ENCODE measurements around the gene RAP1GAP2. TPM values are rescaled to one million over a fixed set of nuclear protein-coding genes. Genes with fewer than 3 reads are reported as not detected.

Gene RAP1GAP2
- total RNA-seq, 1 donor from 2014 or later, result 8.6 TPM

DNA sequence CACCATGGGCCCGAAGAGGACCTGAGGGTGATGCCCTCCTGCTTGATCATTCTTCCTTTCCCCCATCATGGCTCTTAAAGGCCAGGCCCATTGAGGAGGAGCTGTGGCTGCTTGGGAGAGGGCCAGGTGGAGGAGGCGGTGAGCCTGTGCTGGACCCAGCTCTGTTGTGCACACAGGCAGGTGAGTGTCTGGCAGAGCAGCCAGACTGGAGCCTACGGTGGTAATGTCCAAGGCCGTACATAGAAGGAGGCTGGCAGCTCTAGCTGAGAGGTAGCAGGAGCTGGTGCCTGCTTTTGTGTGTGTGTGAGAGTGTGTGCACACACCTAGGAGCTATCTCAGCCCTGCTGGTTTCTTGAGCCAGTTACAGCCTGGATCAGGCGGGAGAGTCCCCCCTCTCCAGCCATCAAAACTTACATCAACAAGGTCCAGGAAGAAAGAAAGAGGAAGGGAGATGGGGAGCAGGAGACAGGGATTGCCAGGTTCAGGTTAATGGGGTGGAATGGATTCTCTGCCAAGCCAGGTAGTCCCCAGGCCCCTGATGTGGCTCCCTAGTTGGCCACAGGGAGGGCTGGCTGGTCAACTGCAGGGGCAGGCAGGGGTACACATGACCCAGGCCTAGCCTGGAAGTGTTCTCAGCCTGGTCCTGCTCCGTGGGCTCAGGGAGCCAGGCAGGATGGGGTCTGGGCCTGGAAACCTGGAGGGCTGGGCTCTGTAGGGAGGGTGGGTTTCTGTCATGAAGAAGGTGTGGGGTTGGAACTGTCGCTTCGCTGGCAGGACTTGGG, 107.1 kb downstream of the RAP1GAP2 start:
- H3K27me3 Mint-ChIP-seq (ENCODE audit: low read depth, unreplicated experiment), result peaks cover 8% of the 10 kb centered on the region
- Histone ChIP-seq H3K27ac (ENCODE audit: low read depth, low read length) (no peak overlapping the region), H3K36me3 (ENCODE audit: insufficient read depth, low read length) (no peaks in the 10 kb centered on the region), H3K4me3 (ENCODE audit: insufficient read depth, low read depth, low read length) (no peak overlapping the region), H2AFZ (ENCODE audit: low read depth, low read length) (no peak overlapping the region), H3K4me2 (ENCODE audit: low read length) (no peak overlapping the region), H3K27me3 (ENCODE audit: insufficient read depth, low read length) (peaks cover 3% of the 10 kb centered on the region), H3K79me2 (ENCODE audit: insufficient read depth, low read length) (no peaks in the 10 kb centered on the region), H3K9me3 (ENCODE audit: insufficient read depth, low read depth, low read length) (no peaks in the 10 kb centered on the region), H4K20me1 (ENCODE audit: insufficient read depth, low read length) (no peaks in the 10 kb centered on the region), H3K9ac (ENCODE audit: low read length) (no peak overlapping the region), H3K4me1 (ENCODE audit: insufficient read depth, low read length) (peaks cover 2% of the 10 kb centered on the region)
- DNase-seq (ENCODE audit: low read depth), result no peak
- FAIRE-seq, result no peak
- TF ChIP-seq EZH2 (IDR thresholded peaks at IDR 0.05; ENCODE audit: insufficient read depth, low read length), result no peak
- TF ChIP-seq, protein P1, sequence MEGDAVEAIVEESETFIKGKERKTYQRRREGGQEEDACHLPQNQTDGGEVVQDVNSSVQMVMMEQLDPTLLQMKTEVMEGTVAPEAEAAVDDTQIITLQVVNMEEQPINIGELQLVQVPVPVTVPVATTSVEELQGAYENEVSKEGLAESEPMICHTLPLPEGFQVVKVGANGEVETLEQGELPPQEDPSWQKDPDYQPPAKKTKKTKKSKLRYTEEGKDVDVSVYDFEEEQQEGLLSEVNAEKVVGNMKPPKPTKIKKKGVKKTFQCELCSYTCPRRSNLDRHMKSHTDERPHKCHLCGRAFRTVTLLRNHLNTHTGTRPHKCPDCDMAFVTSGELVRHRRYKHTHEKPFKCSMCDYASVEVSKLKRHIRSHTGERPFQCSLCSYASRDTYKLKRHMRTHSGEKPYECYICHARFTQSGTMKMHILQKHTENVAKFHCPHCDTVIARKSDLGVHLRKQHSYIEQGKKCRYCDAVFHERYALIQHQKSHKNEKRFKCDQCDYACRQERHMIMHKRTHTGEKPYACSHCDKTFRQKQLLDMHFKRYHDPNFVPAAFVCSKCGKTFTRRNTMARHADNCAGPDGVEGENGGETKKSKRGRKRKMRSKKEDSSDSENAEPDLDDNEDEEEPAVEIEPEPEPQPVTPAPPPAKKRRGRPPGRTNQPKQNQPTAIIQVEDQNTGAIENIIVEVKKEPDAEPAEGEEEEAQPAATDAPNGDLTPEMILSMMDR (IDR thresholded peaks at IDR 0.05; ENCODE audit: insufficient read depth, low read depth, low read length), result no peak
- peaks cover 9% of the 10 kb centered on the region for H3K9me3 Mint-ChIP-seq (ENCODE audit: unreplicated experiment)
- H3K4me3 Mint-ChIP-seq (ENCODE audit: unreplicated experiment), result no peak overlapping the region
- H3K36me3 Mint-ChIP-seq (ENCODE audit: low read depth, unreplicated experiment), result peaks cover 13% of the 10 kb centered on the region
- H3K4me1 Mint-ChIP-seq (ENCODE audit: low read depth, unreplicated experiment), result peaks cover 2% of the 10 kb centered on the region
- H3K27ac Mint-ChIP-seq (ENCODE audit: unreplicated experiment), result no peak overlapping the region

DNA sequence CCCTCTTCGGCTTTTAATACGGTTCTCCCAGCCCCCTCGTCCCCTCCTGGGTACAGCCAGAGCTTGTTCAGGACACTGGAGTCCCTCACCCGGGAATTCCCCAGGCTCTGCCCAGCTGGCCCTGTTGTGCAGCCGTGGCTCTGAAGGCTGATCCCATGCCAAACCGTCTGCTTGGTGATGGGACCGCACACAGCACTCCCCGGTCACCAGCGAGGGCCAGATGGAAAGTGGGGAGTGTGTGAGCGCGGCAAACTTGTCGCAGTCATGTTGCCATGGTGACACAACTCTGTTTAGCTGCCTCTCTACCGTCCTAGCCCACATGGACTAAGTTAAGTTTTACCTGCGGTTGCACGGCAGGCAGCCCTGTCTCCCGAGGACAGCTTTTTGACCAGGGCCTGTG, 107.9 kb downstream of the RAP1GAP2 start:
- DNase-seq (ENCODE audit: low read depth) (peak; percentile 22), FAIRE-seq (no peak)
- H3K4me1 Mint-ChIP-seq (ENCODE audit: low read depth, unreplicated experiment), result peaks cover 4% of the 10 kb centered on the region

More for the DNA sequence above, 107.9 kb downstream of the RAP1GAP2 start:
- Mint-ChIP-seq H3K27ac (ENCODE audit: unreplicated experiment) (no peak overlapping the region), H3K4me3 (ENCODE audit: unreplicated experiment) (no peak overlapping the region), H3K9me3 (ENCODE audit: unreplicated experiment) (peaks cover 6% of the 10 kb centered on the region), H3K36me3 (ENCODE audit: low read depth, unreplicated experiment) (peaks cover 18% of the 10 kb centered on the region), H3K27me3 (ENCODE audit: low read depth, unreplicated experiment) (peaks cover 8% of the 10 kb centered on the region)
- Histone ChIP-seq H3K79me2 (ENCODE audit: insufficient read depth, low read length) (no peaks in the 10 kb centered on the region), H3K27me3 (ENCODE audit: insufficient read depth, low read length) (peaks cover 3% of the 10 kb centered on the region), H3K9ac (ENCODE audit: low read length) (no peak overlapping the region), H3K9me3 (ENCODE audit: insufficient read depth, low read depth, low read length) (no peaks in the 10 kb centered on the region), H3K27ac (ENCODE audit: low read depth, low read length) (no peak overlapping the region), H3K4me3 (ENCODE audit: insufficient read depth, low read depth, low read length) (peak overlapping the region; percentile 10), H4K20me1 (ENCODE audit: insufficient read depth, low read length) (no peaks in the 10 kb centered on the region), H3K4me1 (ENCODE audit: insufficient read depth, low read length) (peaks cover 2% of the 10 kb centered on the region), H3K4me2 (ENCODE audit: low read length) (no peak overlapping the region), H2AFZ (ENCODE audit: low read depth, low read length) (peak overlapping the region; percentile 17), H3K36me3 (ENCODE audit: insufficient read depth, low read length) (no peaks in the 10 kb centered on the region)
- no peak for TF ChIP-seq EZH2 (IDR thresholded peaks at IDR 0.05; ENCODE audit: insufficient read depth, low read length)
- TF ChIP-seq, protein P1 (IDR thresholded peaks at IDR 0.05; ENCODE audit: insufficient read depth, low read depth, low read length), result no peak
